H1 (cell line): ENCODE data around the gene AP5S1. TPM values are rescaled to one million over a fixed set of nuclear protein-coding genes. Genes with fewer than 3 reads are reported as not detected.

ENCODE experiments used
- CBX5 ChIP-seq: fragments of 300-800, 300-1000 bp; sonication (generic); IDR thresholded peaks from 2 replicates; pipeline ENCODE4 v1.7.1; 2016; ENCODE audit warnings: antibody characterized with exemption, low read length, low read depth
- CTBP2 ChIP-seq: IDR thresholded peaks from 2 replicates; pipeline ENCODE4 v1.7.0; 2011; ENCODE audit warnings: borderline replicate concordance, mild to moderate bottlenecking, moderate library complexity, mixed read lengths, low read length; ENCODE audit not compliant: insufficient read depth, insufficient read length
- EGR1 ChIP-seq: IDR thresholded peaks from 2 replicates; pipeline ENCODE4 v1.6.1; 2011; ENCODE audit warnings: low read depth, low read length, borderline replicate concordance
- polyA plus RNA-seq, 7 experiments: library from polyadenylated mRNA; depleted of rRNA in 3 of 7; stranded (reverse) in 5 of 7; unstranded in 2 of 7; fragments of >200 nt in 5 of 7; fragments of 200-250 nt in 2 of 7; gene quantifications; 1 replicate in 5 of 7; 2 replicates in 1 of 7; 4 replicates in 1 of 7; pipeline versions ENCODE4 v1.2.1 to v1.2.3, GENCODE V29; 2011 to 2013; ENCODE audit warnings: missing spikeins in 2 of 7, mixed read lengths in 2 of 7
- total RNA-seq: library from RNA; stranded (reverse); fragmentation: NEBNext Ultra II Directional; extraction: Animal tissue kit (Norgen Biotek cat#: 25700); gene quantifications from 2 replicates; pipeline ENCODE4 v1.2.1, GENCODE V29; 2021
- TF ChIP-seq, protein P1 (sequence below): fragments of 300-600 bp; sonication (generic); IDR thresholded peaks from 2 replicates; pipeline ENCODE4 v1.7.1; 2012; ENCODE audit warnings: low read length, moderate library complexity, mild to moderate bottlenecking, inconsistent platforms; ENCODE audit not compliant: insufficient replicate concordance

AP5S1 gene
- total and polyA plus RNA-seq, 2 of the 8 experiments (the other 6 are each of a cell fraction or from before 2014, with no cell fraction given), result 3.3 to 3.7 TPM

GRCh38 chr20:3804254-3804751 is 16.0 kb upstream of the AP5S1 start (continued):
- TF ChIP-seq, protein P1, sequence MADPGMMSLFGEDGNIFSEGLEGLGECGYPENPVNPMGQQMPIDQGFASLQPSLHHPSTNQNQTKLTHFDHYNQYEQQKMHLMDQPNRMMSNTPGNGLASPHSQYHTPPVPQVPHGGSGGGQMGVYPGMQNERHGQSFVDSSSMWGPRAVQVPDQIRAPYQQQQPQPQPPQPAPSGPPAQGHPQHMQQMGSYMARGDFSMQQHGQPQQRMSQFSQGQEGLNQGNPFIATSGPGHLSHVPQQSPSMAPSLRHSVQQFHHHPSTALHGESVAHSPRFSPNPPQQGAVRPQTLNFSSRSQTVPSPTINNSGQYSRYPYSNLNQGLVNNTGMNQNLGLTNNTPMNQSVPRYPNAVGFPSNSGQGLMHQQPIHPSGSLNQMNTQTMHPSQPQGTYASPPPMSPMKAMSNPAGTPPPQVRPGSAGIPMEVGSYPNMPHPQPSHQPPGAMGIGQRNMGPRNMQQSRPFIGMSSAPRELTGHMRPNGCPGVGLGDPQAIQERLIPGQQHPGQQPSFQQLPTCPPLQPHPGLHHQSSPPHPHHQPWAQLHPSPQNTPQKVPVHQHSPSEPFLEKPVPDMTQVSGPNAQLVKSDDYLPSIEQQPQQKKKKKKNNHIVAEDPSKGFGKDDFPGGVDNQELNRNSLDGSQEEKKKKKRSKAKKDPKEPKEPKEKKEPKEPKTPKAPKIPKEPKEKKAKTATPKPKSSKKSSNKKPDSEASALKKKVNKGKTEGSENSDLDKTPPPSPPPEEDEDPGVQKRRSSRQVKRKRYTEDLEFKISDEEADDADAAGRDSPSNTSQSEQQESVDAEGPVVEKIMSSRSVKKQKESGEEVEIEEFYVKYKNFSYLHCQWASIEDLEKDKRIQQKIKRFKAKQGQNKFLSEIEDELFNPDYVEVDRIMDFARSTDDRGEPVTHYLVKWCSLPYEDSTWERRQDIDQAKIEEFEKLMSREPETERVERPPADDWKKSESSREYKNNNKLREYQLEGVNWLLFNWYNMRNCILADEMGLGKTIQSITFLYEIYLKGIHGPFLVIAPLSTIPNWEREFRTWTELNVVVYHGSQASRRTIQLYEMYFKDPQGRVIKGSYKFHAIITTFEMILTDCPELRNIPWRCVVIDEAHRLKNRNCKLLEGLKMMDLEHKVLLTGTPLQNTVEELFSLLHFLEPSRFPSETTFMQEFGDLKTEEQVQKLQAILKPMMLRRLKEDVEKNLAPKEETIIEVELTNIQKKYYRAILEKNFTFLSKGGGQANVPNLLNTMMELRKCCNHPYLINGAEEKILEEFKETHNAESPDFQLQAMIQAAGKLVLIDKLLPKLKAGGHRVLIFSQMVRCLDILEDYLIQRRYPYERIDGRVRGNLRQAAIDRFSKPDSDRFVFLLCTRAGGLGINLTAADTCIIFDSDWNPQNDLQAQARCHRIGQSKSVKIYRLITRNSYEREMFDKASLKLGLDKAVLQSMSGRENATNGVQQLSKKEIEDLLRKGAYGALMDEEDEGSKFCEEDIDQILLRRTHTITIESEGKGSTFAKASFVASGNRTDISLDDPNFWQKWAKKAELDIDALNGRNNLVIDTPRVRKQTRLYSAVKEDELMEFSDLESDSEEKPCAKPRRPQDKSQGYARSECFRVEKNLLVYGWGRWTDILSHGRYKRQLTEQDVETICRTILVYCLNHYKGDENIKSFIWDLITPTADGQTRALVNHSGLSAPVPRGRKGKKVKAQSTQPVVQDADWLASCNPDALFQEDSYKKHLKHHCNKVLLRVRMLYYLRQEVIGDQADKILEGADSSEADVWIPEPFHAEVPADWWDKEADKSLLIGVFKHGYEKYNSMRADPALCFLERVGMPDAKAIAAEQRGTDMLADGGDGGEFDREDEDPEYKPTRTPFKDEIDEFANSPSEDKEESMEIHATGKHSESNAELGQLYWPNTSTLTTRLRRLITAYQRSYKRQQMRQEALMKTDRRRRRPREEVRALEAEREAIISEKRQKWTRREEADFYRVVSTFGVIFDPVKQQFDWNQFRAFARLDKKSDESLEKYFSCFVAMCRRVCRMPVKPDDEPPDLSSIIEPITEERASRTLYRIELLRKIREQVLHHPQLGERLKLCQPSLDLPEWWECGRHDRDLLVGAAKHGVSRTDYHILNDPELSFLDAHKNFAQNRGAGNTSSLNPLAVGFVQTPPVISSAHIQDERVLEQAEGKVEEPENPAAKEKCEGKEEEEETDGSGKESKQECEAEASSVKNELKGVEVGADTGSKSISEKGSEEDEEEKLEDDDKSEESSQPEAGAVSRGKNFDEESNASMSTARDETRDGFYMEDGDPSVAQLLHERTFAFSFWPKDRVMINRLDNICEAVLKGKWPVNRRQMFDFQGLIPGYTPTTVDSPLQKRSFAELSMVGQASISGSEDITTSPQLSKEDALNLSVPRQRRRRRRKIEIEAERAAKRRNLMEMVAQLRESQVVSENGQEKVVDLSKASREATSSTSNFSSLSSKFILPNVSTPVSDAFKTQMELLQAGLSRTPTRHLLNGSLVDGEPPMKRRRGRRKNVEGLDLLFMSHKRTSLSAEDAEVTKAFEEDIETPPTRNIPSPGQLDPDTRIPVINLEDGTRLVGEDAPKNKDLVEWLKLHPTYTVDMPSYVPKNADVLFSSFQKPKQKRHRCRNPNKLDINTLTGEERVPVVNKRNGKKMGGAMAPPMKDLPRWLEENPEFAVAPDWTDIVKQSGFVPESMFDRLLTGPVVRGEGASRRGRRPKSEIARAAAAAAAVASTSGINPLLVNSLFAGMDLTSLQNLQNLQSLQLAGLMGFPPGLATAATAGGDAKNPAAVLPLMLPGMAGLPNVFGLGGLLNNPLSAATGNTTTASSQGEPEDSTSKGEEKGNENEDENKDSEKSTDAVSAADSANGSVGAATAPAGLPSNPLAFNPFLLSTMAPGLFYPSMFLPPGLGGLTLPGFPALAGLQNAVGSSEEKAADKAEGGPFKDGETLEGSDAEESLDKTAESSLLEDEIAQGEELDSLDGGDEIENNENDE, result no peak
- no peak for TF ChIP-seq EGR1
- no peak for TF ChIP-seq CTBP2
- no peak for TF ChIP-seq CBX5
